ENCODE measurements around the gene RBP2. TPM values are rescaled to one million over a fixed set of nuclear protein-coding genes. Genes with fewer than 3 reads are reported as not detected.

Gene RBP2
- total and polyA plus RNA-seq, 9 donors = 0.13 to 2.3 (median 0.69) TPM; not detected in 6

- no peak overlapping the region for H3K27ac ChIP-seq
- peaks cover 6% of the 10 kb centered on the region for H3K4me1 ChIP-seq (ENCODE audit: insufficient read depth)
- intact Hi-C loops (cut with DNase I) = no loop called here
- DNase-seq = no peak
- no peak for TF ChIP-seq EP300 (IDR thresholded peaks at IDR 0.05)
- TF ChIP-seq CTCF (IDR thresholded peaks at IDR 0.05) = no peak
- no peak for TF ChIP-seq POLR2A (IDR thresholded peaks at IDR 0.05)
- no peaks in the 10 kb centered on the region for H3K27me3 ChIP-seq
- H3K4me3 ChIP-seq = no peak overlapping the region
- no peaks in the 10 kb centered on the region for H3K36me3 ChIP-seq
- 97 to 100% (median 100%) methylated on average over 1 of the region's 1 CpG for WGBS, 3 donors
- H3K9me3 ChIP-seq = no peaks in the 10 kb centered on the region
Measured at GRCh38 chr3:139433089-139433488, 43.2 kb downstream of the RBP2 start.

- no peak overlapping the region for H3K4me3 ChIP-seq
- no peak for DNase-seq
- H3K27me3 ChIP-seq = no peaks in the 10 kb centered on the region
- H3K36me3 ChIP-seq = no peaks in the 10 kb centered on the region
- no peaks in the 10 kb centered on the region for H3K9me3 ChIP-seq
- no peak overlapping the region for H3K27ac ChIP-seq
- peaks cover 6% of the 10 kb centered on the region for H3K4me1 ChIP-seq (ENCODE audit: insufficient read depth)
- TF ChIP-seq EP300 (IDR thresholded peaks at IDR 0.05) (no peak), POLR2A (IDR thresholded peaks at IDR 0.05) (no peak), CTCF (IDR thresholded peaks at IDR 0.05) (no peak)
- intact Hi-C loops (cut with DNase I) = no loop called here
Measured at GRCh38 chr3:139430493-139430892, 45.8 kb downstream of the RBP2 start.

GRCh38 chr3:139427283-139428060 lies 48.8 kb downstream of the RBP2 start:
- intact Hi-C loops (cut with DNase I) = loop anchor here (5.0 to 10.0 kb wide), 4 partner anchors 135 to 1437 kb away; partner anchors contain the start of gene CLSTN2 (in 2 of the 4)
- no peak for TF ChIP-seq EP300 (IDR thresholded peaks at IDR 0.05)
- TF ChIP-seq CTCF (IDR thresholded peaks at IDR 0.05) = peak; percentile 69 to 87 (median 84)
- Histone ChIP-seq H3K36me3 (no peaks in the 10 kb centered on the region), H3K27ac (no peak overlapping the region), H3K4me1 (ENCODE audit: insufficient read depth) (peaks cover 1% of the 10 kb centered on the region), H3K4me3 (no peak overlapping the region), H3K27me3 (no peaks in the 10 kb centered on the region), H3K9me3 (no peaks in the 10 kb centered on the region)
- peak in 1 of 5 donors; percentile 28 for DNase-seq
- 39 to 56% (median 55%) methylated on average over 7 of the region's 7 CpGs for WGBS, 3 donors

- Histone ChIP-seq H3K4me1 (ENCODE audit: insufficient read depth) (peaks cover 1% of the 10 kb centered on the region), H3K27me3 (no peaks in the 10 kb centered on the region), H3K4me3 (no peak overlapping the region), H3K9me3 (no peaks in the 10 kb centered on the region), H3K36me3 (no peaks in the 10 kb centered on the region), H3K27ac (no peak overlapping the region)
- no peak for DNase-seq
- TF ChIP-seq POLR2A (IDR thresholded peaks at IDR 0.05) (no peak), CTCF (IDR thresholded peaks at IDR 0.05) (no peak), EP300 (IDR thresholded peaks at IDR 0.05) (no peak)
- 63 to 69% (median 67%) methylated on average over 5 of the region's 5 CpGs for WGBS, 3 donors
- intact Hi-C loops (cut with DNase I) = loop anchor here (2.0 to 10.0 kb wide), 5 partner anchors 136 to 1439 kb away; partner anchors contain the start of gene CLSTN2 (in 2 of the 4)
Measured at GRCh38 chr3:139425745-139426400, 50.4 kb downstream of the RBP2 start.
